ENCODE data around the gene GPHA2.

GPHA2 gene

DNA sequence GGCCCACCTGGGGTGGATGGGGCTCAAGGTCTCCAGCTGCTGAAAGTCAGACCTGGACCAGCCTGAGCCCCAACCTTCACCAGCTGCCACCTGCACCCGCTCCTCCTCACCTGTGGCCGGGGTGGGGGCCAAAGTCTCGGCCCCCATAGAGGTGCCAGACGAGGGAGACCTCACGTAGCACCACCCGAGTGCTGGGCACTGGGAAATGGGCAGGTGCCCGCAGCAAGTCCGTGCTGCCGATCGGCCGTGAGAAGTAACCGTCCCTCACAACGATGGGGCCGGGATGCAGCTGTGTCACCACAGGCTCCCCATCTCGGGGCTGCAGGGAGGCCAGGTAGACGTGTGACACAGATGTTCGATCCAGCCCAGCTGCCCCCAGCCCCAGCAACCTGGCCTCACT lies 34.9 kb downstream of the GPHA2 start:
- H3K79me2 ChIP-seq (ENCODE audit: low read length), result no peaks in the 10 kb centered on the region
- H3K9me3 ChIP-seq (replicated peaks; ENCODE audit: insufficient read depth, low read length), result no peaks in the 10 kb centered on the region
- no peak overlapping the region for H3K27ac ChIP-seq (ENCODE audit: low read length)
- H3K4me1 ChIP-seq (ENCODE audit: low read length), result no peaks in the 10 kb centered on the region
- H3K9me2 ChIP-seq (replicated peaks; ENCODE audit: insufficient read depth, low read length), result no peaks in the 10 kb centered on the region
- no peak overlapping the region for H3K4me2 ChIP-seq (ENCODE audit: low read depth, low read length)
- no peak overlapping the region for H2AFZ ChIP-seq (ENCODE audit: low read length)
- no peaks in the 10 kb centered on the region for H3K27me3 ChIP-seq (replicated peaks; ENCODE audit: insufficient read depth, low read length)
- DNase-seq, result no peak
- H4K20me1 ChIP-seq (ENCODE audit: insufficient read depth, low read length), result no peaks in the 10 kb centered on the region
- H3F3A ChIP-seq (ENCODE audit: insufficient read depth, low read length), result no peaks in the 10 kb centered on the region
- H3K9ac ChIP-seq (ENCODE audit: low read length), result no peak overlapping the region
- no peak overlapping the region for H3K4me3 ChIP-seq (ENCODE audit: low read length)
- no peaks in the 10 kb centered on the region; the same call in 1 of the 2 replicates for H3K36me3 ChIP-seq (replicated peaks; ENCODE audit: insufficient read depth, low read length)
- TF ChIP-seq EZH2phosphoT487 (IDR thresholded peaks at IDR 0.05; ENCODE audit: low read length), result no peak

DNA sequence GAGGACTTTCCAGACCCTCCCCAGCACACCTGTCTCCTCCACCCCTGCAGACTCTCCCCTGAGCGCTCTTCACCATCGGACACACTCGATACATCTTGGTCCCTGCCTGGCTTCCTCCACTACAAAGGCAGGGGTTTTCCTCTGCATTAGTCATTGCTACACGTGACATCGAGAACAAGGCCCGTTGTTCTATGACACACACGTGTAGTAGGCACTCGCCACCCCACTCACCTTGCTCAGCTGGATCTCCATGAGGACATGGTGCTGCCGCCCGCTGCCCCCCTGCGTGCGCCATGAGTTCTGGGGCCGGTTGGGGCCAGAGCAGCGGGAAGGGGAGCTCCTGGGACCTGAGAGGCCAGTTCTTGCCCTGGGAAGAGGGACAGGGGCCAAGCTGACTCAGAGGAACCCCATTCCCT lies 35.4 kb downstream of the GPHA2 start:
- H3K27ac ChIP-seq (ENCODE audit: low read length), result no peak overlapping the region
- H2AFZ ChIP-seq (ENCODE audit: low read length), result no peak overlapping the region
- no peaks in the 10 kb centered on the region; the same call in 1 of the 2 replicates for H3K36me3 ChIP-seq (replicated peaks; ENCODE audit: insufficient read depth, low read length)
- no peaks in the 10 kb centered on the region for H3K79me2 ChIP-seq (ENCODE audit: low read length)
- no peaks in the 10 kb centered on the region for H3K4me1 ChIP-seq (ENCODE audit: low read length)
- no peak for DNase-seq
- no peaks in the 10 kb centered on the region for H3F3A ChIP-seq (ENCODE audit: insufficient read depth, low read length)
- no peak overlapping the region for H3K4me3 ChIP-seq (ENCODE audit: low read length)
- no peaks in the 10 kb centered on the region for H3K9me3 ChIP-seq (replicated peaks; ENCODE audit: insufficient read depth, low read length)
- H3K4me2 ChIP-seq (ENCODE audit: low read depth, low read length), result no peak overlapping the region
- no peak overlapping the region for H3K9ac ChIP-seq (ENCODE audit: low read length)
- no peak for TF ChIP-seq EZH2phosphoT487 (IDR thresholded peaks at IDR 0.05; ENCODE audit: low read length)
- TF ChIP-seq, protein P1, sequence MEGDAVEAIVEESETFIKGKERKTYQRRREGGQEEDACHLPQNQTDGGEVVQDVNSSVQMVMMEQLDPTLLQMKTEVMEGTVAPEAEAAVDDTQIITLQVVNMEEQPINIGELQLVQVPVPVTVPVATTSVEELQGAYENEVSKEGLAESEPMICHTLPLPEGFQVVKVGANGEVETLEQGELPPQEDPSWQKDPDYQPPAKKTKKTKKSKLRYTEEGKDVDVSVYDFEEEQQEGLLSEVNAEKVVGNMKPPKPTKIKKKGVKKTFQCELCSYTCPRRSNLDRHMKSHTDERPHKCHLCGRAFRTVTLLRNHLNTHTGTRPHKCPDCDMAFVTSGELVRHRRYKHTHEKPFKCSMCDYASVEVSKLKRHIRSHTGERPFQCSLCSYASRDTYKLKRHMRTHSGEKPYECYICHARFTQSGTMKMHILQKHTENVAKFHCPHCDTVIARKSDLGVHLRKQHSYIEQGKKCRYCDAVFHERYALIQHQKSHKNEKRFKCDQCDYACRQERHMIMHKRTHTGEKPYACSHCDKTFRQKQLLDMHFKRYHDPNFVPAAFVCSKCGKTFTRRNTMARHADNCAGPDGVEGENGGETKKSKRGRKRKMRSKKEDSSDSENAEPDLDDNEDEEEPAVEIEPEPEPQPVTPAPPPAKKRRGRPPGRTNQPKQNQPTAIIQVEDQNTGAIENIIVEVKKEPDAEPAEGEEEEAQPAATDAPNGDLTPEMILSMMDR (IDR thresholded peaks at IDR 0.05; ENCODE audit: low read length), result no peak
- no peaks in the 10 kb centered on the region for H4K20me1 ChIP-seq (ENCODE audit: insufficient read depth, low read length)
- H3K27me3 ChIP-seq (replicated peaks; ENCODE audit: insufficient read depth, low read length), result no peaks in the 10 kb centered on the region
- no peaks in the 10 kb centered on the region for H3K9me2 ChIP-seq (replicated peaks; ENCODE audit: insufficient read depth, low read length)

- no peaks in the 10 kb centered on the region for H3K9me2 ChIP-seq (replicated peaks; ENCODE audit: insufficient read depth, low read length)
- H3K4me3 ChIP-seq (ENCODE audit: low read length), result no peak overlapping the region
- no peaks in the 10 kb centered on the region for H3K27me3 ChIP-seq (replicated peaks; ENCODE audit: insufficient read depth, low read length)
- no peak overlapping the region for H3K9ac ChIP-seq (ENCODE audit: low read length)
- no peak for TF ChIP-seq EZH2phosphoT487 (IDR thresholded peaks at IDR 0.05; ENCODE audit: low read length)
- TF ChIP-seq, protein P1 (IDR thresholded peaks at IDR 0.05; ENCODE audit: low read length), result no peak
- no peak for TF ChIP-seq EZH2 (optimal IDR thresholded peaks at IDR 0.05; ENCODE audit: low read depth, low read length)
- no peaks in the 10 kb centered on the region for H3K9me3 ChIP-seq (replicated peaks; ENCODE audit: insufficient read depth, low read length)
- no peaks in the 10 kb centered on the region for H3F3A ChIP-seq (ENCODE audit: insufficient read depth, low read length)
- DNase-seq, result no peak
- no peaks in the 10 kb centered on the region for H3K36me3 ChIP-seq (replicated peaks; ENCODE audit: insufficient read depth, low read length)
- H3K79me2 ChIP-seq (ENCODE audit: low read length), result no peaks in the 10 kb centered on the region
- H3K4me1 ChIP-seq (ENCODE audit: low read length), result no peaks in the 10 kb centered on the region
- no peak overlapping the region for H2AFZ ChIP-seq (ENCODE audit: low read length)
- H3K27ac ChIP-seq (ENCODE audit: low read length), result no peak overlapping the region
- no peak overlapping the region for H3K4me2 ChIP-seq (ENCODE audit: low read depth, low read length)
- no peaks in the 10 kb centered on the region for H4K20me1 ChIP-seq (ENCODE audit: insufficient read depth, low read length)
Observed at GRCh38 chr11:64898541-64898940, 37.2 kb downstream of the GPHA2 start.

GRCh38 chr11:64898076-64898445 lies 37.6 kb downstream of the GPHA2 start:
- H3F3A ChIP-seq (ENCODE audit: insufficient read depth, low read length), result no peaks in the 10 kb centered on the region
- no peak overlapping the region for H3K27ac ChIP-seq (ENCODE audit: low read length)
- no peaks in the 10 kb centered on the region for H3K36me3 ChIP-seq (replicated peaks; ENCODE audit: insufficient read depth, low read length)
- no peak overlapping the region for H3K4me3 ChIP-seq (ENCODE audit: low read length)
- no peak overlapping the region for H3K4me2 ChIP-seq (ENCODE audit: low read depth, low read length)
- H2AFZ ChIP-seq (ENCODE audit: low read length), result no peak overlapping the region
- DNase-seq, result no peak
- no peaks in the 10 kb centered on the region for H3K27me3 ChIP-seq (replicated peaks; ENCODE audit: insufficient read depth, low read length)
- TF ChIP-seq, protein P1 (IDR thresholded peaks at IDR 0.05; ENCODE audit: low read length), result no peak
- TF ChIP-seq EZH2 (optimal IDR thresholded peaks at IDR 0.05; ENCODE audit: low read depth, low read length) (no peak), EZH2phosphoT487 (IDR thresholded peaks at IDR 0.05; ENCODE audit: low read length) (no peak)
- no peaks in the 10 kb centered on the region for H4K20me1 ChIP-seq (ENCODE audit: insufficient read depth, low read length)
- no peaks in the 10 kb centered on the region for H3K9me2 ChIP-seq (replicated peaks; ENCODE audit: insufficient read depth, low read length)
- no peaks in the 10 kb centered on the region for H3K79me2 ChIP-seq (ENCODE audit: low read length)
- H3K4me1 ChIP-seq (ENCODE audit: low read length), result no peaks in the 10 kb centered on the region
- H3K9ac ChIP-seq (ENCODE audit: low read length), result no peak overlapping the region
- no peaks in the 10 kb centered on the region for H3K9me3 ChIP-seq (replicated peaks; ENCODE audit: insufficient read depth, low read length)
